DOHH2 (cell line): ENCODE measurements around the gene PLXNB3.

Source experiments
- CTCF ChIP-seq: fragments of 200-600 bp; sonication (generic); IDR thresholded peaks from one replicate; pipeline ENCODE4 v1.5.1; 2014; ENCODE audit warnings: antibody characterized with exemption, mild to moderate bottlenecking, low read depth, low read length; ENCODE audit not compliant: poor library complexity, severe bottlenecking
- EZH2phosphoT487 ChIP-seq: fragments of 200-600 bp; sonication (generic); IDR thresholded peaks from 2 replicates; pipeline ENCODE4 v1.6.1; 2017; ENCODE audit warnings: borderline replicate concordance, mild to moderate bottlenecking, antibody characterized with exemption, low read length, moderate library complexity, mixed read lengths

DNA sequence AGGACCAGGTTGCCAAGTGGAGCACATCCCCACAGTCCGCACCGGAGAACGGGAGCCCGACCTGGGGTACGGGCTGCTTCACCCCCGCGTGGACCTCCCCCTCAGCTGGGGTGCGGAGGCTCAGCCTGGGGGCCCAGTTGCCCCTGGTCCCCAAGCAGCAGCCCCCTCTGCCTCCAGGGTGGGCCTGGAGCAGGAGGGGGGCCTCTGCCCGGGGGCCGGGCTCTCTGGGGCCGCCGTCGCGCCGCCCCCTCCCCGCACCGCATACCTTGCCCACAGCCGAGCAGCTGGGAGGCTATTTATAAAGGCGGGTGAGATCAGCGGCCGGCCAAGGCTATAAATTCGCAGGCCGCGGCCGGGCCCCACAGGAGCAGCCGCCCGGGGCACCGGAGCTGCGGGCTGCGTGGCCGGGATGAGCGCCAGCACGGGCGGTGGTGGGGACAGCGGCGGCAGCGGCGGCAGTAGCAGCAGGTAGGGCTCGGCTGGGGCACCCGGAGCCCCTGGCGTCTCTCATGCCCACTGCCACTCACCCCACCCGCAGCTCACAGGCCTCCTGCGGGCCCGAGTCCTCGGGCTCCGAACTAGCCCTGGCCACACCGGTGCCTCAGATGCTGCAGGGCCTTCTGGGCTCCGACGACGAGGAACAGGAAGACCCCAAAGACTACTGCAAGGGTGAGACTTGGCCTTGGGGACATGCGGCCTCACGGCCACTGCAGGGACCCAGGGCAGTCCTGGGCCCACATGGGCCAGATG is 16.8 kb downstream of the PLXNB3 start, which contains the start of gene SRPK3:
- TF ChIP-seq CTCF (no peak), EZH2phosphoT487 (no peak)
